DOHH2 (cell line): ENCODE measurements around the gene TRAPPC11.

Experiments
- H3F3A ChIP-seq: fragments of 200-600 bp; sonication (generic), shearing (Covaris generic); 2 replicates; pipeline ENCODE4 v1.6.0; 2016; ENCODE audit warnings: antibody characterized with exemption, mild to moderate bottlenecking; ENCODE audit not compliant: control insufficient read depth, insufficient read depth
- H3K27ac ChIP-seq: fragments of 200-600 bp; sonication (generic); 2 replicates; pipeline ENCODE4 v1.5.1; 2014; ENCODE audit warnings: low read depth, mild to moderate bottlenecking, low read length, moderate library complexity
- H3K27me3 ChIP-seq: fragments of 200-600 bp; sonication (generic); 2 replicates; pipeline ENCODE4 v1.6.1; 2014; ENCODE audit warnings: mild to moderate bottlenecking, low read length, mixed read lengths; ENCODE audit not compliant: control insufficient read depth
- H3K36me3 ChIP-seq: fragments of 200-600 bp; sonication (generic); 2 replicates; pipeline ENCODE4 v1.6.1; 2014; ENCODE audit warnings: mild to moderate bottlenecking, low read length, moderate library complexity, mixed read lengths; ENCODE audit not compliant: control insufficient read depth
- H3K4me1 ChIP-seq: fragments of 200-600 bp; sonication (generic); 2 replicates; pipeline ENCODE4 v1.6.1; 2014; ENCODE audit warnings: mild to moderate bottlenecking, low read length, mixed read lengths; ENCODE audit not compliant: control insufficient read depth
- H3K4me2 ChIP-seq: fragments of 200-600 bp; sonication (generic); 2 replicates; pipeline ENCODE4 v1.6.0; 2014; ENCODE audit warnings: mild to moderate bottlenecking, low read length, moderate library complexity
- H3K4me3 ChIP-seq: fragments of 200-600 bp; sonication (generic); 2 replicates; pipeline ENCODE4 v1.5.1; 2014; ENCODE audit warnings: mild to moderate bottlenecking, low read length, mixed read lengths
- H3K79me2 ChIP-seq: fragments of 200-600 bp; sonication (generic); 2 replicates; pipeline ENCODE4 v1.6.1; 2014; ENCODE audit warnings: mild to moderate bottlenecking, low read length, mixed read lengths; ENCODE audit not compliant: control insufficient read depth
- H3K9me2 ChIP-seq: fragments of 200-600 bp; sonication (generic); replicated peaks from 2 replicates; pipeline ENCODE4 v1.6.1; 2014; ENCODE audit warnings: mild to moderate bottlenecking, low read length, mixed read lengths; ENCODE audit not compliant: control insufficient read depth
- H3K9me3 ChIP-seq: fragments of 200-600 bp; sonication (generic); 2 replicates; pipeline ENCODE4 v1.6.1; 2014; ENCODE audit warnings: antibody characterized with exemption, low read length, mixed read lengths; ENCODE audit not compliant: control insufficient read depth, insufficient read depth
- H4K20me1 ChIP-seq: fragments of 200-600 bp; sonication (generic); 2 replicates; pipeline ENCODE4 v1.6.0; 2014; ENCODE audit warnings: low read depth, mild to moderate bottlenecking, antibody characterized with exemption, low read length, moderate library complexity; ENCODE audit not compliant: control insufficient read depth, insufficient read depth
- EZH2phosphoT487 ChIP-seq: fragments of 200-600 bp; sonication (generic); IDR thresholded peaks from 2 replicates; pipeline ENCODE4 v1.6.1; 2017; ENCODE audit warnings: borderline replicate concordance, mild to moderate bottlenecking, antibody characterized with exemption, low read length, moderate library complexity, mixed read lengths
- TF ChIP-seq, protein P1 (sequence below): fragments of 200-600 bp; sonication (generic); IDR thresholded peaks from one replicate; pipeline ENCODE4 v1.5.1; 2014; ENCODE audit warnings: antibody characterized with exemption, mild to moderate bottlenecking, low read depth, low read length; ENCODE audit not compliant: poor library complexity, severe bottlenecking

The TRAPPC11 gene

DNA sequence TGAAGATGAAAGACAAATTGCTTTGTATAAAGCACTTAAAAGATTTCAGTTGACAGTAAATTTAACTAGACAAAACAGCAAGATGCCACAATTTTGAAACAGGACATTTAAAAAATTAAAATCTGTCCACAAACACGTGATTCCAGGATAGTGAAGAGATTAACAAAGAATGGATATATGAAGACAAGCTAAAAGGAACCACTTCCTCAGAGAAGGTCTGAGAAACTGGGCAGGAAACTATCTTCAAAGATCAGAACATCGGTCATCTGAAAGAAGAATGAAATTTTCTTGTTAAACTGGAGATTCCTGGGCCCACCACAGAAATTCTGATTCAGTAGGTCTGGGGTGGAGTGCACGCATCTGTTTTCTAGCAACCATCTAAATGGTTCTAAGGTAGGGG is 1.5 kb upstream of the TRAPPC11 start:
- Histone ChIP-seq H4K20me1 (no peaks in the 10 kb centered on the region), H3K9me3 (no peaks in the 10 kb centered on the region), H3K9me2 (no peaks in the 10 kb centered on the region), H3K36me3 (peaks cover 30% of the 10 kb centered on the region), H3K27me3 (no peaks in the 10 kb centered on the region), H3F3A (no peaks in the 10 kb centered on the region), H3K79me2 (peaks cover 63% of the 10 kb centered on the region), H3K4me1 (peaks cover 24% of the 10 kb centered on the region), H3K27ac (peak overlapping the region; percentile 23; the same call in 1 of the 2 replicates), H3K4me2 (peak overlapping the region; percentile 92), H3K4me3 (peak overlapping the region; percentile 90)
- no peak for TF ChIP-seq EZH2phosphoT487
- TF ChIP-seq, protein P1, sequence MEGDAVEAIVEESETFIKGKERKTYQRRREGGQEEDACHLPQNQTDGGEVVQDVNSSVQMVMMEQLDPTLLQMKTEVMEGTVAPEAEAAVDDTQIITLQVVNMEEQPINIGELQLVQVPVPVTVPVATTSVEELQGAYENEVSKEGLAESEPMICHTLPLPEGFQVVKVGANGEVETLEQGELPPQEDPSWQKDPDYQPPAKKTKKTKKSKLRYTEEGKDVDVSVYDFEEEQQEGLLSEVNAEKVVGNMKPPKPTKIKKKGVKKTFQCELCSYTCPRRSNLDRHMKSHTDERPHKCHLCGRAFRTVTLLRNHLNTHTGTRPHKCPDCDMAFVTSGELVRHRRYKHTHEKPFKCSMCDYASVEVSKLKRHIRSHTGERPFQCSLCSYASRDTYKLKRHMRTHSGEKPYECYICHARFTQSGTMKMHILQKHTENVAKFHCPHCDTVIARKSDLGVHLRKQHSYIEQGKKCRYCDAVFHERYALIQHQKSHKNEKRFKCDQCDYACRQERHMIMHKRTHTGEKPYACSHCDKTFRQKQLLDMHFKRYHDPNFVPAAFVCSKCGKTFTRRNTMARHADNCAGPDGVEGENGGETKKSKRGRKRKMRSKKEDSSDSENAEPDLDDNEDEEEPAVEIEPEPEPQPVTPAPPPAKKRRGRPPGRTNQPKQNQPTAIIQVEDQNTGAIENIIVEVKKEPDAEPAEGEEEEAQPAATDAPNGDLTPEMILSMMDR, result no peak

- Histone ChIP-seq H3K9me3 (no peaks in the 10 kb centered on the region), H3F3A (no peaks in the 10 kb centered on the region), H3K79me2 (peaks cover 63% of the 10 kb centered on the region), H3K4me3 (peak overlapping the region; percentile 90), H3K36me3 (peaks cover 23% of the 10 kb centered on the region), H4K20me1 (no peaks in the 10 kb centered on the region), H3K9me2 (no peaks in the 10 kb centered on the region), H3K4me2 (peak overlapping the region; percentile 92), H3K4me1 (peaks cover 24% of the 10 kb centered on the region), H3K27me3 (no peaks in the 10 kb centered on the region), H3K27ac (no peak overlapping the region)
- no peak for TF ChIP-seq EZH2phosphoT487
- TF ChIP-seq, protein P1, result no peak
Measured at GRCh38 chr4:183658362-183659028, 598 bp upstream of the TRAPPC11 start.

DNA sequence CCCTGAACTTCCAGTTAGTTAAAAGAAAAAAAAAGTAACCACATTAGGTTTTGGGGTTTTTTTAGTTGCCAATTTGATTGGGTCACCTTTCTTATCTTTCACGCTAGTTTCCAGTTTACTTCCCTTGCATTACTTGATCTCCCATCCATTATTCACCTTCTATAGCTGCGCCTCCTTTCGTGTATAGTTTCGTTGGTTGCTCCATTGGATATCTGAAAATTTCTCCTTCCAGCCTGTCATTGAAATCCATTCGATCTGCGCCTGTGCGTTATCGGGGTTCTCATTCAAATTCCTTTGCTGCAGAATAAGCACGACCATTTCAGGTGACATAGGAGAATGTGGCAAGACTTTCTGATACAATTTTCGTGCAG is 764 bp downstream of the TRAPPC11 start:
- TF ChIP-seq, protein P1, result no peak
- TF ChIP-seq EZH2phosphoT487, result no peak

More for the DNA sequence above, 764 bp downstream of the TRAPPC11 start:
- Histone ChIP-seq H3K4me2 (peak overlapping the region; percentile 96), H3K27me3 (no peaks in the 10 kb centered on the region), H3K4me1 (peaks cover 24% of the 10 kb centered on the region), H4K20me1 (no peaks in the 10 kb centered on the region), H3F3A (no peaks in the 10 kb centered on the region), H3K79me2 (peaks cover 65% of the 10 kb centered on the region), H3K9me2 (no peaks in the 10 kb centered on the region), H3K9me3 (no peaks in the 10 kb centered on the region), H3K27ac (peak overlapping the region; percentile 54), H3K4me3 (peak overlapping the region; percentile 90), H3K36me3 (peaks cover 20% of the 10 kb centered on the region)
